GM21390 (cell line): ENCODE data around the gene BIN1.

Experiments
- ATAC-seq: cut with Tn5 transposase; IDR thresholded peaks from one replicate; pipeline ENCODE4 v1.9.1; 2021; ENCODE audit not compliant: unreplicated experiment

The BIN1 gene

DNA sequence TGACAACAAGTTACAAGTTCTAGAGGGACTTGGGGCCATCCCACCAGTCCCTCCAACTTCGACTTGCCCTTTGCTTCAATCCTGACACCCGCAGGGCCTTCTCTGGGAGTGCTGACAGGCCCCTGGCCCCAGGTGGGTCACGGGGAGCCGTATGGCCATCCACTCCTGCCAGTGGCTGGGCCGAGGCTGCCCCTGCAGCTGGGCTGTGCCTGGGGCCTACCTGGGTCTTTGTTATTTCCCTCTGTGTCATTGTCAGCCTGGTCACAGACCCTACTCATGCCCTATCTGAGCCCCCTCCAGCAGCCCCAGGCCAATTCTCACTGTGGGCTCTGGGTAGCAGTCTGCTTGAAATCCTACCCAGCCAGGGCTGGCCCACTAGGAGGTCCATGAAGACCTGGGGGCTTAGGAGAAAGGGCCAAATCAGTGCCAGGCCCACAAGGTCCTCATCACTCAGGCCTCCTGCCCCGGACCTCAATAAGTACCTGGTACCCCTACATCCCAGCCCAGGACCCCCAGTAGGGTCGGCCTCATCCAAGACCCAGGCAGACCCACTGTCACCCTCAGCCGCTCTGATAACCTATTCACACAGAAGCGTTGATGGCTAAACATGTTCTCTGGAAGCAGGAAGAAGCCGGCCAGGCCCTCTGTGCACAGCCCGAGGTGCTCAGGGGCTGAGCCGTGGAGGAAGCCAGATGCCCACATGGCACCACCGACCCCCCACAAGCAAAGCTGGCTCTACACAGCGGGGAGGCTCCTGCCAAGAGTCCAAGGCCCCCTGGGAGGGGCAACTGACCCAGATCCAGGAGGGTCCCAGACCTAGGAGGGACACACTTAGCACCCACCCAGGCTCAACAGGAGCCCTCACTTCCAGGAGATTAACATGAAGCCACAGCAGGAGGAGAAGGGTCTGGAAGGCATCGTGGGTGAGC is 57.7 kb downstream of the BIN1 start:
- ATAC-seq = no peak

GRCh38 chr2:127048618-127048935 is 58.4 kb downstream of the BIN1 start:
- no peak for ATAC-seq

GRCh38 chr2:127047716-127048617 is 59.0 kb downstream of the BIN1 start:
- no peak for ATAC-seq

DNA sequence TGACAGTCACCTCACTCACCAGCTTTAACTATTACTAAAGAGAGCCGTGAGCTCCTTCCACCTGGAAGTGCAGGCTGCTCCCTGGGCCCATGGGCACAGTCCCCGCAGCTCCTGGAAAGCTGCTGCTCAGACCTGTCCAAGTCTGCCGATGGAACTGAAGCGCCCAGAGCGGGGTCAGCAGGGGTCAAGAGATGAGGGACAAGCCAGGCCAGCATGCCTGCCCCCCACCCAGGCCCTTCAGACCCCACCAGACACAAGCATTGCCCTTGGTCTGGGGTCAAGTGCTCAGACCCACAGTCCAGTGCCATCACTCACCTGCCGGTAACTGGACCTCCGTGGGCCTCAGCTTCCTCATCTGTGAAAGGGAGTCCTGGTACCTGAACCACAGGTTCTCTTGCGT is 59.9 kb downstream of the BIN1 start:
- no peak for ATAC-seq

GRCh38 chr2:127046579-127046978 is 60.4 kb downstream of the BIN1 start:
- no peak for ATAC-seq

DNA sequence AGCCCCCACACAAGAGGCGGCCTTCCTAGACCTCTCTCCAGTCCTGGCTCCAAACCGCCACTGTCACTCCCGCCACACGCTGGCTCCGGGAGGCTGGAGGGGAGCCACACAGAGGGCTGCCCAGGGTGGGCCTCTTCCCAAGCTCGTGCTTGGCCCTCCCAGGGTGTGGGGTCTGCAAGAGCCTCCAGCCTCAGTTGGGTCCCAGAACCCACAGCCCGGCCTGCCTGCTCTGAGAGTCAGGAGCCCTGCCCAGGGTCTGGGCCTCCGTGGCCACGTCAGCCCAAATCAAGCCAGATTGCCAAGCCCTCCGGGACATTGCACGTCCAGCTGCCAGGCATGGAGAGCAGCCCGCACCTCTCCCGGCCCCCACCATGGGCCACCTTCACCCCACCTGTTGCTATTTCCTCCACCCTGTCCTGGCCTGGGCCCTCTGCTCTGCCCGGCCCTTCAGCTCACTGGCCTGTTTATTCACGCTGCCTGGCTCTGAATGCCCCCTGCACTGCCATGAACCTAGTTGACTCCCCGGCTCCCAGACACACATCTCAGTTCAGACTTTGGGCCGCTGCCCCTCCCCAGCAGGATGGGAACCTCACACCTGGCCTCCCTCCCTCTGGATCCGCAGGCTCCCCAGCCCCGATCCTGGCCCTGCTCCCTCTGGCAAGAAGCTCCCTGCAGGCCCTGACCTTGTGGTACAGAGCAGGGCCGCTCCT is 61.0 kb downstream of the BIN1 start:
- no peak for ATAC-seq

DNA sequence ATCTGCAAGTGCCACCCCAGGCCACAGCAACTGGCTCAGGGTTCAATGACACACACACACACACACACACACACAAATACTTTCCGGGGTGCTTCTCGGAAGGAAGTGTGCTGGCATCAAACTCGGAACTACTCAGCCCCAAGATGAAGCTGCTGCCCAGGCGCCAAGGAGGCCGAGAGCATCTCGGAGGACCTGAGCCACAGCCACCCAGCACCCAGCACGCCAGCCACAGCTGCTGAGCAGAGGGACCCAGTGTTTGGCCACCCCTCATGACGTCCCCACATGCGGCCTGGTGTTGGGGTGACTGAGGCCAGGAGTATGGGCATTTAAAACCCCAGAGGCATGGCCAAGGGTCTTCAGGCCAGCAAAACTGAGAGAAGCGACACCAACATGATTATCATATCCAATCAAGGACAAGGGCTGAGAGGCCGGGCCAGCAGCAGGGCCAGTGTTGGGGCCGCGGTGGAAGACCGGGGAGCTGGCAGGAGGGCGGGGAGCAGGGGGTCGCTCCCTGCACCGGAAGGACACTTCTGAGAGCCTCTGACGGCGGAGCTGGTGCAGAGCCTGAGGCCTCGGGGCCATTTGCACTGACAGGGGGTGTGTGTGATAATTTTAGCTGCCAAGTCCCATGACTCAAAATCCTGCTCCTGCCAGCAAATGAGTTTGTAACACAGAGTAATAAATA is 61.8 kb downstream of the BIN1 start:
- no peak for ATAC-seq

DNA sequence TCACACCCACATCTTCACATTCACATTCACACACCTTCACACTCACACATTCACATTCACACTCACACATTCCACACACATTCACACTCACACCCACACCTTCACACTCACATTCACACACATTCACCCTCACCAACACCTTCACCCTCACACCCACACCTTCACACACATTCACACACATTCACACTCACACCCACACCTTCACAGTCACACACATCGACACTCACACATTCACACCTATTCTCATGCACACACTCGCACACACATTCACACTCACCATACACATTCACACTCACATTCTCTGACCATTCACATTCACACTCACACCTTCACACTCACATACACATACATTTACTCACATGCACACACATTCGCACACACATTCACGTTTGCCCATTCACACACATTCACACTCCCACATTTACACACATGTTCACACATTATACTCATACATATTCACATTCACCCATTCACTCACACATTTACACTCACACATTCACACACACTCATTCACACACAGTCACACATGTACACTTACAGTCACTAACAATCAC is 62.7 kb downstream of the BIN1 start:
- ATAC-seq = no peak

DNA sequence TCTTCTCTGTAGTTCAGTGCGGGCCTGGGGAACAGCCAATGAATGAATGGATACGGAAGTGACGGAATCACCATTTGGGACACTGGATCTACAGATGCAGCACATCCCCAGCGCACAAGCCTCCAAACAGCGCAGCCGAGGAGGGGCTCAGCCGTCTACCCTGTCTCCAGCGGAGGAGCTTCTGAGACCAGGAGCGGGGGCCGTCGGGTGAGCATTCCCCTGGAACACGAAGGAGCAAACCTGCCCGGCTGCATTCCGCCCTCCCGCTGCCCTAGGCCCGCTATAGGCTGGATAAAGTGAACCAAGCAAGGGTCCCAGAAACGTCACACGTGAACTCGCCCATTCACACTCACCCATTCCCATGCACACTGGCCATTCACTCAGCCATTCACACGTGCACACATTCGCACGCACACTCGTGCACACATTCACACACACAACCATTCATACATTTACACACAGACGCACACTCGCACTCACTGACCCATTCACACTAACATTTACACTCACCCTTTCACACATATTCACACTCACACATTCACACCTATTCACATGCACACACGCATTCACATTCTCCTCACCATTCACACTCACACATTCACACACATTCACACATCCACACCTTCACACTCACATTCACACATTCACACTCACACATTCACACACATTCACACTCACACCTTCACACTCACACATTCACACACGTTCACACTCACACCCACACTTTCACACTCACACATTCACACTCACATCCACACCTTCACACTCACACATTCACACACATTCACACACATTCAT is 63.4 kb downstream of the BIN1 start:
- no peak for ATAC-seq

DNA sequence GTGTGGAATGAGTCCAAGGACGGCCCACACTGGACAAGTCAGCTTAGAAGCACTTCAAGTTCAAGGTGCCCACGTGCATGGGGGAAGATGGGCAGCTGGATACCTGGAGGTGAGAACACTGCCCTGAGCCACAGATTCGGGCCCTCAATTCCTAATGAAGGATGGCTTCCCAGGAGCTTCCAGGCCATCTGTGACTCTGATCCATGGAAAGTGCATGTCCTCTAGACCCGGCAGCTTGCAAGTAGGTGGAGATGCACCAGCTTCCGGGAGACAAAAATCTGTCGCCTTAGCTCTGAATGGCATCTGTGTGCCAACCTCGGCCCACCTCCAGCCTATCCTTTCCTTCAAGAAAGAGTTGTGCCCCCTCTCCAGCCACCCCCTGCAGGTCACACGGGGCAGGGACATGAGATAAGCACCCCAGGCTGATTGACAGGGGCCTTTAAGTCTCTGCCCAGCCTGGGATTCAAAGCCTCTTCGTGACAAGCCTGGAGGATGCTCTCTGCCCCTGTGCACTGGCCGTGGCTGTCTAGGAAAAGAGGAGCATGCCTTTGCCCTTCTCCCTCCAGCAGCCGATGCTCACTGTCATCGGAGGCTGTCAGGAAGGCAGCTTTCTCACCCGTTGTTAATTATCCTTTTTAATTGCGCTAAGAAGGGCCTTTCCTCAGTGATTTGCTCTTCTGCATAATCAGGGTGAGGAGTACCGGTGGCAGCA is 65.5 kb downstream of the BIN1 start:
- no peak for ATAC-seq

- ATAC-seq = no peak
Observed at GRCh38 chr2:127040169-127040568, 66.8 kb downstream of the BIN1 start.

GRCh38 chr2:127039387-127040031 is 67.4 kb downstream of the BIN1 start:
- peak; percentile 62 for ATAC-seq

DNA sequence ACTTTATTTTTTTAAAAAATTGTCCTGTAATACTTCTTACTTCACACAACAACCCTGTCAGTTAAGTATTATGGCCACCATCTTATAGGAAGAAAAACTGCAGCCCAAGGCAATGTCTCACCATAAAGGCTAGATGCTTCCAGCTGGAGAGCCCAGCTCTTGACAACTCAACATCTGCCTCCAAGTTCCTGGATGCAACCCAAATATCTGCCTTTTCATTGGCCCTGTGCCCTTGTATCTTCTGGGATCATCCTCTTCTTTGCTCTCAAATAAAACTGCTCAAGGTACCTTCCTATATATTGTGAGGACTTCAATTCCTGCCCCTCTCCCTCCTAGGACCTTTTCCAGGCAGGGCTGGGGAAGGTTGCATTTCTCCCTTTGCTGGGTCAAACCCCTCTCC is 69.5 kb downstream of the BIN1 start:
- no peak for ATAC-seq

DNA sequence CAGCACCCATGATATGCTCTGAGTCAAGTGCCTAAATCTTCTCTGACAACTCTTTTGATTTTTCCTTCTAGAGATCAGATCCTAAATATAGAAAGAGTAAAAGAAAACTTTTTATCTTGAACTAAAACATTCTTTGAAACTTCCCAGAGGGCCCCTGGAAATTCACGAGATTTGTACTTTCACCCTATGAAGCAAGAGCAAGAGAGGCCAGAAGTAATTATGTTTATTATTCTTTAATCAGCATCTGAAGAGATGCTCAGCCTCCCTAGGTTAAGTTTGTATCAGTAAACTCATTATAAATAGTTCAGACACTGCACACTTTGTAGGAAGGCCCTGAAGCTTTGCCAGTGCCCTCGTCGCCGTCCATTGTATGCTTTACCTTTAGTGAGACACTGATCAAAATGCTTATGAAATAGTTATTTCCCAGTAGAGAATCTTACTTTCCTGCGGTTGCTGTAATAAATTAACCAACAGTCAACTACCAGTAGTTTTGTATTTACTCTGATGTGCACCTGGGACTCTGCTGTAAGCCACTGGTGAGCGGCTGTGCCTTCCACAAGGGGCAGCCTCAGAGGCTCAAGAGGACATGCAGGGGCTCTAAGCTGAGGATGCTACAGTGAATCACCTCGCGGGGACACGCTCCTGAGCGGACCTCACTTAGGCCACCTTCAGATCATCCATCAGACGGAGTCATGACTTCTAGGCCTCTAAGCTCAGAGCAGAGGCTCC is 71.9 kb downstream of the BIN1 start:
- no peak for ATAC-seq

GRCh38 chr2:127034051-127034450 is 72.9 kb downstream of the BIN1 start:
- no peak for ATAC-seq

DNA sequence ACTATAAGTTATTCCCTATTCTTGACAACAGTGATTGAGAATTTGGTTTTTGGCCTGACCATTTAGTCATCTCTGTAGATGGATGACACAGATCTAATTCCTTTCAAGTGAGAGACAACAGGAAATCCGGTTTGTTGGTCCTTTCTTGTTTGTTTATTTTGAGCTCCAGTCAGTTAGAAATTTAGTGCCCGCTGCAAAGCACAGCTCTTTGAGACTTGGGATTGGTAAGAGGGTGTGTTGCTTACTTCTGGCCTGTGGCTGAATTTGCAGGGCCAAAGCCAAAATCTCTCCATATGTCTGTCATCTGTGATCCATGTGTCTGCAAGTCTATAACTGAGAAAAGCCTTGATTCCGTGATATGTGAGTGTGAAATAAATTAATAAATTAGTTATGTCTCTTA is 74.3 kb downstream of the BIN1 start:
- no peak for ATAC-seq

GRCh38 chr2:127029350-127030051 is 77.5 kb downstream of the BIN1 start:
- no peak for ATAC-seq
